Measurements from ENCODE around the gene SIM1. TPM values are rescaled to one million over a fixed set of nuclear protein-coding genes. Genes with fewer than 3 reads are reported as not detected.

SIM1 gene
- total and polyA plus RNA-seq, 4 donors, result not detected

DNA sequence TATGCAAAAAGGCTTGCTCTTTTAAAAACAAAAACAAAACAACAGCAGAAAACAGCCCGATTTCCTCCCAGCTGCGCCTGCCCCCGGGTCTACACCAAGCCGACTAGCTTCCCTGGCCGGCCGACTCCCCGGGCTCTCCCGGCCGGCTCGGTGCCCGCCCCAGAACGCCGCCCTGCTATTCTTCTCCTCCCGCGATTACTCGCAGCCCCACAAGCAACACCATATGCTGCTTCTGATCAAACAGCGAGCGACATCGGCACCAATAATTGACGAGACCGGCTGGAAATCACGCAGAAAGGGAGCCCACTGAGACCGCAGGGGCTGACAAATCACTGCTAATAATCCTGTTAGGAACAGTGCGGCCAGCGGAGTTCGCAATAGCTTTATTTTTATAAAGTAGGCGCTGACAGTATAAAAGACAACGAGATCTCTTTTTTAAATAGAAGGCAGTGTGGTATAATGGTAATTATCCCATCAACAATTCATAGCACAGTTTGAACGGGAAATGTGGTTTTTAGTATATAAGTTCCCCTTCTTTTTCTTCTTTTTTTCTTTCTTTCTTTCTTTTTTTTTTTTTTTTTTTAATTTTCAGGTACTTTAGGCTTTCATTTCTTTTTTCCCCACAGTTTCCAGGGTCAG is 3.3 kb downstream of the SIM1 start:
- no peak overlapping the region for H3K9ac ChIP-seq (ENCODE audit: insufficient read depth in 1 of 2, low read length in 2 of 2)
- no peak for ATAC-seq (ENCODE audit: insufficient read depth, low FRiP score)
- no peaks in the 10 kb centered on the region for H3K36me3 ChIP-seq (ENCODE audit: control insufficient read depth in 4 of 4, insufficient read depth in 4 of 4, low read length in 4 of 4)
- DNase-seq, result peak in 2 of 3 donors; percentile 23 to 52
- H3K27ac ChIP-seq (ENCODE audit: low read depth in 1 of 2, low read length in 1 of 2), result no peak overlapping the region
- H3K27me3 ChIP-seq (ENCODE audit: control insufficient read depth in 3 of 3, insufficient read depth in 3 of 3, low read length in 2 of 3), result peaks cover under 1 to 95% (median 93%) of the 10 kb centered on the region in 3 donors
- no peak overlapping the region for H3K4me3 ChIP-seq
- peaks cover 0 to 10% (median 3%) of the 10 kb centered on the region in 5 donors for H3K4me1 ChIP-seq (ENCODE audit: control insufficient read depth in 5 of 5, insufficient read depth in 5 of 5, low read length in 5 of 5)
- 7 to 10% methylated on average over 29 of the region's 29 CpGs for WGBS, 2 donors
- H3K9me3 ChIP-seq (ENCODE audit: control insufficient read depth in 4 of 4, insufficient read depth in 3 of 4, low read length in 3 of 4), result peaks cover 0 to 26% (median 0%) of the 10 kb centered on the region in 4 donors
- TF ChIP-seq, protein P1, sequence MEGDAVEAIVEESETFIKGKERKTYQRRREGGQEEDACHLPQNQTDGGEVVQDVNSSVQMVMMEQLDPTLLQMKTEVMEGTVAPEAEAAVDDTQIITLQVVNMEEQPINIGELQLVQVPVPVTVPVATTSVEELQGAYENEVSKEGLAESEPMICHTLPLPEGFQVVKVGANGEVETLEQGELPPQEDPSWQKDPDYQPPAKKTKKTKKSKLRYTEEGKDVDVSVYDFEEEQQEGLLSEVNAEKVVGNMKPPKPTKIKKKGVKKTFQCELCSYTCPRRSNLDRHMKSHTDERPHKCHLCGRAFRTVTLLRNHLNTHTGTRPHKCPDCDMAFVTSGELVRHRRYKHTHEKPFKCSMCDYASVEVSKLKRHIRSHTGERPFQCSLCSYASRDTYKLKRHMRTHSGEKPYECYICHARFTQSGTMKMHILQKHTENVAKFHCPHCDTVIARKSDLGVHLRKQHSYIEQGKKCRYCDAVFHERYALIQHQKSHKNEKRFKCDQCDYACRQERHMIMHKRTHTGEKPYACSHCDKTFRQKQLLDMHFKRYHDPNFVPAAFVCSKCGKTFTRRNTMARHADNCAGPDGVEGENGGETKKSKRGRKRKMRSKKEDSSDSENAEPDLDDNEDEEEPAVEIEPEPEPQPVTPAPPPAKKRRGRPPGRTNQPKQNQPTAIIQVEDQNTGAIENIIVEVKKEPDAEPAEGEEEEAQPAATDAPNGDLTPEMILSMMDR (IDR thresholded peaks at IDR 0.05; ENCODE audit: control extremely low read depth, extremely low read depth), result no peak

DNA sequence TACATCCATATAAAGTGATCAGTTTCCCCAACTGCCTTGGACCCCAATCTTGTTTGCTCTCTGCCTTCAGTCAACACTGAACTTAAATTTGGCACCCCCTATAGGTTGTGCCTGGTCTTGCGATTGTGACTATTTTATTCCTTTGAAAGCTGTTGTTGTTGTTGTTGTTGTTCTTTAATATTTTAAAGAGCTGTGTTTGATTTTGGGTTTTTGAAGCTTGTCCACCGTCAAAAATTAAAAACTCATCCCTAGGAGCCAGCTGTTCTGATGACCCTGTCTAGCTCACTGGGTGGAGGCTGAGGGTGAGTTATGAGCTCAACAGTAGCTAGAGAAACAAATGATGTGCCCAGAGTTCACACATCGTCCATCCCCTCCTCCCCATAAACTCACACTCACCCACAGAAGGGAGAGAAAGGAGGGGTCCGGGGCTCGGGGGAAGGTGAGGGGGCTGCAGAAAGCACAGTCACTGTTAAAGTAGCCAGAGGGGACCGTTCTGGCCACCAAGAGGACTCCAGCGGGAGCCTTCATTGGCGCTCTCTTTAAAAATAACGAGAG is 4.0 kb downstream of the SIM1 start:
- peaks cover 4 to 95% (median 93%) of the 10 kb centered on the region in 3 donors for H3K27me3 ChIP-seq (ENCODE audit: control insufficient read depth in 3 of 3, insufficient read depth in 3 of 3, low read length in 2 of 3)
- H3K9ac ChIP-seq (ENCODE audit: insufficient read depth in 1 of 2, low read length in 2 of 2), result no peak overlapping the region
- peaks cover 0 to 12% (median 3%) of the 10 kb centered on the region in 5 donors for H3K4me1 ChIP-seq (ENCODE audit: control insufficient read depth in 5 of 5, insufficient read depth in 5 of 5, low read length in 5 of 5)
- no peak overlapping the region for H3K27ac ChIP-seq (ENCODE audit: low read depth in 1 of 2, low read length in 1 of 2)
- H3K4me3 ChIP-seq, result no peak overlapping the region
- no peaks in the 10 kb centered on the region for H3K36me3 ChIP-seq (ENCODE audit: control insufficient read depth in 4 of 4, insufficient read depth in 4 of 4, low read length in 4 of 4)
- peaks cover 0 to 31% (median 0%) of the 10 kb centered on the region in 4 donors for H3K9me3 ChIP-seq (ENCODE audit: control insufficient read depth in 4 of 4, insufficient read depth in 3 of 4, low read length in 3 of 4)
- TF ChIP-seq, protein P1 (IDR thresholded peaks at IDR 0.05; ENCODE audit: control extremely low read depth, extremely low read depth), result no peak
- 4 to 7% methylated on average over 9 of the region's 9 CpGs for WGBS, 2 donors
- no peak for ATAC-seq (ENCODE audit: insufficient read depth, low FRiP score)
- DNase-seq, result peak in 1 of 3 donors; percentile 16

DNA sequence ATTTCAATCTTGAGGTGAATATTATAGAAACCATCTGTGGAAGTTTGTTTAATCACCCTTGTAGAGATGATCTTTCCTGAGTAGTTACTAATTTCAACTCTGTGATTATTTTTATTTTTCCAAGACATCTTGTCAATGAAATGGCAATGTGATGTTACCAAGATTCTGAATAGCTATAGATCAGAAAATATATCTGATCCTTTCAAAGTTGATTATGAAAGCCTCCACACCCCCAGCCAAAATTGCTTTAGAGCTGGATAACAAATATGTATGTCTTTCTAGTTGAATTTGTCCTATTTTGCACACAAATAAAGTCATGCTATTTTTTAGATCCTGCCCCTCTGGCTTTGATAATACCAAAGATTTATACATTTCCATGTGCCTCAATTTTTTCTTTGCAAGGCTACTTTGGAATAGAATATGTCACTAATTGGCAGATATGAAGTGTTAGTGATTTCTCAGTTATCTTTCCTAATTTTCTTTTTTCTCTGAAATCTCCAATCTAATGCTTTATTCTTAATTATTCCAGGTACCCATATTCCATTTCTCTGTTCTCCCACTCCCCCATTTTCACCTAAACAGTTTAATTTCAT is 5.0 kb downstream of the SIM1 start:
- peaks cover 0 to 32% (median 0%) of the 10 kb centered on the region in 4 donors for H3K9me3 ChIP-seq (ENCODE audit: control insufficient read depth in 4 of 4, insufficient read depth in 3 of 4, low read length in 3 of 4)
- DNase-seq, result peak in 1 of 3 donors; percentile 48
- H3K27ac ChIP-seq (ENCODE audit: low read depth in 1 of 2, low read length in 1 of 2), result no peak overlapping the region
- no peaks in the 10 kb centered on the region for H3K36me3 ChIP-seq (ENCODE audit: control insufficient read depth in 4 of 4, insufficient read depth in 4 of 4, low read length in 4 of 4)
- no peak overlapping the region for H3K9ac ChIP-seq (ENCODE audit: insufficient read depth in 1 of 2, low read length in 2 of 2)
- no peak overlapping the region for H3K4me3 ChIP-seq
- ATAC-seq (ENCODE audit: insufficient read depth, low FRiP score), result no peak
- TF ChIP-seq, protein P1 (IDR thresholded peaks at IDR 0.05; ENCODE audit: control extremely low read depth, extremely low read depth), result no peak
- peaks cover 0 to 6% (median 3%) of the 10 kb centered on the region in 5 donors for H3K4me1 ChIP-seq (ENCODE audit: control insufficient read depth in 5 of 5, insufficient read depth in 5 of 5, low read length in 5 of 5)
- peaks cover 8 to 98% (median 98%) of the 10 kb centered on the region in 3 donors for H3K27me3 ChIP-seq (ENCODE audit: control insufficient read depth in 3 of 3, insufficient read depth in 3 of 3, low read length in 2 of 3)
